Measurements from ENCODE around the gene MIEN1. TPM values are rescaled to one million over a fixed set of nuclear protein-coding genes. Genes with fewer than 3 reads are reported as not detected.
A peak's percentile ranks its signal among the peaks of the same experiment; 100 is the strongest.
"Not testable (repeated sequence)": the region's sequence is repeated elsewhere in the genome, so short reads cannot be mapped to it uniquely, and the experiment has no call there.

The MIEN1 gene
- total RNA-seq, 6 donors from 2014 or later, result 26.2 to 54.1 (median 43.2) TPM

DNA sequence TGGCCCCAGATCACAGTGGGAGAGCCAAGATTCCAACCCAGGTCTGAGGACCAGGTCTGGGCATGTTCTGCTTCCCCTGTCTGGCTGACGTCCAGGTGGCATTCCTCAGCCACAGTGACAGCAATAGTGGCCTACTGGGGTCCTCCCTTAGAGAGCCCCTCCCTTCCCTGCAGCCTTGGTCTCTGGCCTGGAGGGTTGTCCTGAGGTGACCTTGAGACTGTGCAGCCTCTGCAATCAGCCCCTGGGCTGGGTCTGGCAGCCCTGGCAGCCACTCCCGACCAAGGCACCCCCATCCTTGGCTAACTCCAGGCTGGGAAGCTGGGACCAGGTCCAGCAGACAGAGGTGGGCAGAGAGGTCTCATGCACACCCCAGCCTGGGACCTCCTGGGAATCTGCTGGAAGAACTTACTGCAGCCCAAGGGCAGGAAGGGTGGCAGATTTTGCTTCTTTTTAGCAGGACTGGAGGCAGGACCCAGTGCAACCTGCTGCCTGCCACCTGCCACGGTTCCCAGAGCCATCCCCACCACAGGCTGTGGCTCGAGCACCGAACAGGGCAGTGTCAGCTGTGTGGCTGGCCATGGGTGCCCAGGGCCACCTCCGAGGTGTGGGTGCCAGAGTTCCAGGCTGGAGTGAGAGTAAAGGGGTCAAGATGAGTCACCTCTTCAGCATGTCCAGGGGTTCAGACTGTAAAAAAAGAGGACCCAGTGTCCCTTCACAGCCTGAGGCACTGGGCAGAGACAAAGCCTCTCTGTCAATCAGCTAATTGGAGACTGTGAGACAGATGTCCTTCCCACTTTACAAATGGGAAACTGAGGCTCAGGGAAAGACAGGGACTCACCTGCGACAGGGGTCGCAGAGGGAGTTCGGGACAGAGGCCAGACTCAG is 20.0 kb upstream of the MIEN1 start:
- Histone ChIP-seq H3K27me3 (no peaks in the 10 kb centered on the region), H3K9me3 (no peaks in the 10 kb centered on the region), H3K36me3 (peaks cover 0 to 6% (median 1%) of the 10 kb centered on the region in 4 donors), H3K4me1 (peaks cover 15 to 22% (median 16%) of the 10 kb centered on the region in 4 donors), H3K4me3 (no peak overlapping the region), H3K27ac (peak overlapping the region in 1 of 4 donors; percentile 11)
- DNase-seq (peak in 1 of 2 donors; percentile 43), ATAC-seq (ENCODE audit: low FRiP score in 2 of 2) (no peak)
- TF ChIP-seq EP300 (IDR thresholded peaks at IDR 0.05) (no peak), POLR2AphosphoS5 (IDR thresholded peaks at IDR 0.05) (no peak), CTCF (IDR thresholded peaks at IDR 0.05) (no peak), POLR2A (IDR thresholded peaks at IDR 0.05) (no peak)
- WGBS, 2 donors, result 74 to 97% methylated on average over 5 to 8 of the region's 9 CpGs

- ATAC-seq (ENCODE audit: low FRiP score in 2 of 2); H3K27ac ChIP-seq; H3K27me3 ChIP-seq; H3K4me3 ChIP-seq; DNase-seq; H3K9me3 ChIP-seq; H3K4me1 ChIP-seq: not testable (repeated sequence)
- peaks cover 0 to 16% (median 3%) of the 10 kb centered on the region in 4 donors for H3K36me3 ChIP-seq
- WGBS, 2 donors, result 91 to 92% methylated on average over 8 of the region's 8 CpGs
Measured at GRCh38 chr17:39748444-39749034, 18.2 kb upstream of the MIEN1 start.

- Histone ChIP-seq H3K4me3 (no peak overlapping the region), H3K9me3 (no peaks in the 10 kb centered on the region), H3K27ac (no peak overlapping the region), H3K36me3 (peaks cover 0 to 16% (median 3%) of the 10 kb centered on the region in 4 donors), H3K4me1 (peaks cover 0 to under 1% (median 0%) of the 10 kb centered on the region in 4 donors), H3K27me3 (no peaks in the 10 kb centered on the region)
- TF ChIP-seq CTCF (IDR thresholded peaks at IDR 0.05), result no peak
- no peak for TF ChIP-seq POLR2AphosphoS5 (IDR thresholded peaks at IDR 0.05)
- no peak for TF ChIP-seq EP300 (IDR thresholded peaks at IDR 0.05)
- no peak for TF ChIP-seq POLR2A (IDR thresholded peaks at IDR 0.05)
- WGBS, 2 donors, result 95 to 100% methylated on average over 3 to 4 of the region's 4 CpGs
- ATAC-seq (ENCODE audit: low FRiP score in 2 of 2), result no peak
- DNase-seq, result no peak
Measured at GRCh38 chr17:39747745-39748144, 17.4 kb upstream of the MIEN1 start.

DNA sequence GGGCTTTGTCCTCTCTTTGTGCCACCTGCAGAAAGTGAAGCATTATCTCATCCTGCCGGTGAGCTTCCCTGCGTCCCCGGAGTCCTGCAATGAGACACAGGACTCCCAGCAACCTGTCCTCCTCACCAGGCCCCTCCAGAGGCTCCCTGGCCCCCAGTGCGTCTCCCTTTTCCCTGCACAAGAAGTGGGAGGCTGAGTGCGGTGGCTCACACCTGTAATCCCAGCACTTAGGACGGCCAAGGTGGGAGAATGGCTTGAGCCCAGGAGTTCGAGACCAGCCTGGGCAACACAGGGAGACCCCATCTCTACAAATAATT is 15.8 kb upstream of the MIEN1 start:
- H3K27ac ChIP-seq, result no peak overlapping the region
- TF ChIP-seq CTCF (IDR thresholded peaks at IDR 0.05) (no peak), POLR2A (IDR thresholded peaks at IDR 0.05) (no peak), EP300 (IDR thresholded peaks at IDR 0.05) (no peak), POLR2AphosphoS5 (IDR thresholded peaks at IDR 0.05) (no peak)
- H3K4me1 ChIP-seq, result peaks cover 0 to 4% (median 2%) of the 10 kb centered on the region in 4 donors
- 91 to 97% methylated on average over 6 to 7 of the region's 7 CpGs for WGBS, 2 donors
- no peaks in the 10 kb centered on the region for H3K9me3 ChIP-seq
- H3K27me3 ChIP-seq, result no peaks in the 10 kb centered on the region
- peaks cover 0 to 16% (median 3%) of the 10 kb centered on the region in 4 donors for H3K36me3 ChIP-seq
- no peak for DNase-seq
- no peak for ATAC-seq (ENCODE audit: low FRiP score in 2 of 2)
- no peak overlapping the region for H3K4me3 ChIP-seq

DNA sequence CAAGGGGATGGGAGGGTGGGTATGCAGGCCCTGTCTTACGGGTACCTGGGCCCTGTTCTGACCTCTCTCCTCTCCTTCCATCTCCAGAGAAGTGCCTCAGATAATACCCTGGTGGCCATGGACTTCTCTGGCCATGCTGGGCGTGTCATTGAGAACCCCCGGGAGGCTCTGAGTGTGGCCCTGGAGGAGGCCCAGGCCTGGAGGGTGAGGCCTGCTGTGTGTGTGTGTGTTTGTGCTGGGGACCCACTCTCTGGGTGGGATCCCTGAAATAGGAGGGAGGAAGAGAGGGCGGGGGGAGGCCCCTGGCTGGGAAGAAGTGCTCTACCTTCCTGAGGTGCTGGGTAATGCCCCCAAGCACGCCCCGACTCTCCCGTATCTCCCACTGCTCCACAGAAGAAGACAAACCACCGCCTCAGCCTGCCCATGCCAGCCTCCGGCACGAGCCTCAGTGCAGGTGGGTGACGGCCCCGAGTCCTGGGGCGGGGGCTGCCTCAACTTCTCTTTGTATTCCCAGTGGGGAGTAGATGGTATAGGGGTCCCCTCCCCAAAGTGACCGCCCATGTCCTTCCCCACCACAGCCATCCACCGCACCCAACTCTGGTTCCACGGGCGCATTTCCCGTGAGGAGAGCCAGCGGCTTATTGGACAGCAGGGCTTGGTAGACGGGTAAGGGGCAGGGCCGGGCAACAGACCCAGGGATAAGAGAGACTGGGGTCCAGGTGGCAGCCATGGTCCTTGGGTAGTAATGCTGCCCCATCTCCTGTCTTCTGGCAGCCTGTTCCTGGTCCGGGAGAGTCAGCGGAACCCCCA is 15.2 kb upstream of the MIEN1 start:
- DNase-seq (no peak), ATAC-seq (ENCODE audit: low FRiP score in 2 of 2) (no peak)
- Histone ChIP-seq H3K9me3 (no peaks in the 10 kb centered on the region), H3K4me3 (no peak overlapping the region), H3K27ac (no peak overlapping the region), H3K4me1 (peaks cover 0 to 10% (median 6%) of the 10 kb centered on the region in 4 donors), H3K36me3 (peaks cover 0 to 16% (median 3%) of the 10 kb centered on the region in 4 donors), H3K27me3 (peaks cover 0 to 2% (median under 1%) of the 10 kb centered on the region in 4 donors)
- TF ChIP-seq EP300 (IDR thresholded peaks at IDR 0.05) (no peak), POLR2AphosphoS5 (IDR thresholded peaks at IDR 0.05) (no peak), CTCF (IDR thresholded peaks at IDR 0.05) (no peak), POLR2A (IDR thresholded peaks at IDR 0.05) (no peak)
- whole genome bisulfite sequencing, 2 donors, result 94 to 97% methylated on average over 16 to 23 of the region's 23 CpGs

Measured in upper lobe of left lung (tissue), 6 donors.